MG63 (cell line): Measurements from ENCODE around the gene GSTCD. TPM values are rescaled to one million over a fixed set of nuclear protein-coding genes. Genes with fewer than 3 reads are reported as not detected.
"Not testable (repeated sequence)": the region's sequence is repeated elsewhere in the genome, so short reads cannot be mapped to it uniquely, and the experiment has no call there.

Experiments
- DNase-seq: peaks from one replicate; pipeline ENCODE4 v3.0.0-alpha.2; 2020
- H3K27me3 ChIP-seq: fragments of 250-450 bp; sonication (Bioruptor Pico); 2 replicates; pipeline ENCODE4 v1.5.1; 2020; ENCODE audit warnings: mild to moderate bottlenecking, moderate library complexity
- H3K36me3 ChIP-seq: fragments of 250-450 bp; sonication (Bioruptor Pico); 2 replicates; pipeline ENCODE4 v1.5.1; 2020; ENCODE audit warnings: mild to moderate bottlenecking, moderate library complexity
- H3K4me3 ChIP-seq: fragments of 250-450 bp; sonication (Bioruptor Pico); 2 replicates; pipeline ENCODE4 v1.5.1; 2020; ENCODE audit warnings: mild to moderate bottlenecking, moderate library complexity
- H3K9me3 ChIP-seq: fragments of 250-450 bp; sonication (Bioruptor Pico); 2 replicates; pipeline ENCODE4 v1.5.1; 2020; ENCODE audit warnings: mild to moderate bottlenecking, moderate library complexity
- total RNA-seq: library from RNA; depleted of rRNA; stranded (reverse); fragments of >200 nt; shearing (Covaris generic); gene quantifications from 2 replicates; pipeline ENCODE4 v1.2.3, GENCODE V29; 2014; ENCODE audit warnings: low replicate concordance

Gene GSTCD
- total RNA-seq, 1 experiment from 2014 or later = 10.4 TPM

DNA sequence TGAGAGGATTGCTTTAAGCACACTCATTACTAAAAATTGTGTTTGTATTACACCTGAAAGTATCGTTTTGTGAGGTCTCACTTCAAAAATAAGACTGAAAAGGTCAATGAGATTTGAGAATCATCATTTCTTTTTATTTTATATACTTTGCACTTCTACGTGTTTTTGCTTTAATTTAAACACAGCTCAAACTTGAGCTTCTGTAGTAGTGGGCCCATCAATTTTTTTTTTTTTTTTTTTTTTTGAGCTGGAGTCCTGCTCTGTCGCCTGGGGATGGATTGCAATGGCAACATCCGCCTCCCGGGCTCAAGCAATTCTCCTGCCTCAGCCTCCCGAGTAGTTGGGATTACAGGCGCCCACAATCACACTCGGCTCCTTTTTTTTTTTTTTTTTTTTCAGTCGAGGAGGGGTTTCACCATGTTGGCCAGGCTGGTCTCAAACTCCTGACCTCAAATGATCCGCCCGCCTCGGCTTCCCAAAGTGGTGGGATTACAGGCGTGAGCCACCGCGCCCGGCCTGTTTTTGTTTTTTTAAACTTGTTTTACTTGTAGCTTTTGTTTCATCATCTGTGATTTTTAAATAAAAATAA lies 1.5 kb downstream of the GSTCD start:
- H3K27me3 ChIP-seq = no peaks in the 10 kb centered on the region
- no peaks in the 10 kb centered on the region for H3K9me3 ChIP-seq
- DNase-seq = no peak
- H3K4me3 ChIP-seq = peak overlapping the region; percentile 91
- no peaks in the 10 kb centered on the region; the same call in 1 of the 2 replicates for H3K36me3 ChIP-seq

DNA sequence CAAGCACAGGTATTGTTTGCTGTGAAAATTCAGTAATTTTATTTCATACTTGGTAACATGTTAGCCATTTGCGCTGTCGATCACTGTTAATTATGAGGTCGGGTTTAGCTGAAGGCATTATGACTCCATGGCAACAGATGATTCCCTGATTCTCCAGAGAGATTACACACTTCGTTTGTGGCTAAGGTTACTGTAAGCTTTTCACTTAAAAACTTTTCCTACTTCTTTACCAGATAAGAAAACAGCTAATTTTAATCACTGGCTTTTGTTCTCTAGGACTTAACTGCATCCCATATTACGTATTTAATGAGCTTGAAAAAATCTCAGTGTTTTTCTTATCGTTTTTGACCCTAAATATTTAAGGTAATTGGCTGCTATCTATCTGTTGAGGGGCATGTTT lies 2.1 kb downstream of the GSTCD start:
- Histone ChIP-seq H3K9me3 (no peaks in the 10 kb centered on the region), H3K4me3 (peak overlapping the region; percentile 33), H3K27me3 (no peaks in the 10 kb centered on the region), H3K36me3 (no peaks in the 10 kb centered on the region; the same call in 1 of the 2 replicates)
- DNase-seq = no peak

GRCh38 chr4:105712766-105713165 lies 4.2 kb downstream of the GSTCD start:
- Histone ChIP-seq H3K4me3 (no peak overlapping the region), H3K36me3 (no peaks in the 10 kb centered on the region; the same call in 1 of the 2 replicates), H3K9me3 (no peaks in the 10 kb centered on the region), H3K27me3 (no peaks in the 10 kb centered on the region)
- no peak for DNase-seq

DNA sequence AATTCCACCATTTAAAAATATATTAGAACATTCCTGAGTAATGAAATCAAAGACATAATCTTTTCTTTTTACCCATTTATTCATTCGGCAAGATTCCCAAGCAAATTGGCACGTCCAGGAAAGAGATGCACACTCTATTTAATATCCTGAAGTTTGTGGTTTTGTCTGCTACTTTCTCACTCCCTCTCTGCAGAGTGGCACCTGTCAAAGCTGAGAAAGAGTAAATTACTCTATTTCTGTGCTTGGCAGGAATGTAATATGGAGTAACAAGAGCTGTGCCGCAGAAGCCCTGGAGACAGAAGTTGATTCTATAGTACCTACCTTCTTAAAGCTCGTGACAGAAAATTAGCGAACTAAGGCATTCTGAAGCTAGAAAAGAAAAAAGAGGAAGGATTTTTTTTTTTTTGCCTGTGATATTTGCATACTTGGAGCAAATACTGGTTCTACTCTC lies 5.5 kb downstream of the GSTCD start:
- no peaks in the 10 kb centered on the region for H3K27me3 ChIP-seq
- H3K4me3 ChIP-seq = no peak overlapping the region
- no peaks in the 10 kb centered on the region for H3K36me3 ChIP-seq
- no peaks in the 10 kb centered on the region for H3K9me3 ChIP-seq
- no peak for DNase-seq

DNA sequence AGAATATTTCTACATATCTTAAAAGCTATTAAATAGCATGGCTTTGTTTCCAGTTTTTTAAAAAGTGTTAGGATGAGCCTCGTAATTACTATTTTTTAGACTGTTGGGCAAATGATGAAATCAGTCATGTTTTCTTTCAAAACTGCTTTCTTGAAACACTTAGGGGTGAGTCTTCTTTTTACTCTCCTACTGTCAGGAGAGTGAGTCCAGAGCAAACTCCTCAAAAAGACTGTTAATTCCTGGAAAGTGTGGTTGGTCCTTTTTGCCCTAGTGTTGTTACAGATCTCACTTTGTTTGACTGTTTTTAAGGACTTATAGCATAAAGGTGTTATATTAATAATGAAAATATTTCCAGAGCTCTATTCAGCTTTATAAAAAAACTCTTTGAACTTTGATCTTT lies 6.3 kb downstream of the GSTCD start:
- H3K36me3 ChIP-seq = no peaks in the 10 kb centered on the region
- no peak overlapping the region for H3K4me3 ChIP-seq
- no peaks in the 10 kb centered on the region for H3K9me3 ChIP-seq
- no peaks in the 10 kb centered on the region for H3K27me3 ChIP-seq
- no peak for DNase-seq

DNA sequence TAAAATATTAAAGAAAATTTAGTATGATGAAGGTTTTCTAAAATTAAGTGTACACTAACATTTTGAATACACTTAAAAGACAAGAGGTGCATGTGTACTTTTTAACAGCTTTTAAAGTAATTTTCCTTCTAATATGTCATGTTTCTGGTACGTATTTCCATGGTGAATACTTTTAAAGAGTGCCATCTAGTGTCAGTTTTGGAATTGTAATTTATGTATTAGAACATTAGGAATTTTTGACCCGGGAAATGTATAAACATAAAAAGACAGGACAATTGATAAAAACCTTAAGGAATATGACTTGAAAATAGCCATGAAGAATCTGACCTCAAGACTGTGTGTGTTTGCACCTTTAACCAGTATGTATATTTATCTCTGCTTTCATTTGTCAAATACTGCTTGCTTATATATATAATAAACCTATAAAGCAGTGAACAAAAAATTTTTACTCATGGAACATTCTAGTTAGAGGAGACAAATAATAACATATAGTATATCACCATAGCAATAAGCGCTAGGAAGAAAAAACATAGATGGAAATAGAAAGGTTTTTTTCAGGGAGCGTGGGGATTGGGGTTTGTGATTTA lies 7.2 kb downstream of the GSTCD start:
- Histone ChIP-seq H3K9me3 (no peaks in the 10 kb centered on the region), H3K36me3 (no peaks in the 10 kb centered on the region; the same call in 1 of the 2 replicates)
- DNase-seq = no peak

DNA sequence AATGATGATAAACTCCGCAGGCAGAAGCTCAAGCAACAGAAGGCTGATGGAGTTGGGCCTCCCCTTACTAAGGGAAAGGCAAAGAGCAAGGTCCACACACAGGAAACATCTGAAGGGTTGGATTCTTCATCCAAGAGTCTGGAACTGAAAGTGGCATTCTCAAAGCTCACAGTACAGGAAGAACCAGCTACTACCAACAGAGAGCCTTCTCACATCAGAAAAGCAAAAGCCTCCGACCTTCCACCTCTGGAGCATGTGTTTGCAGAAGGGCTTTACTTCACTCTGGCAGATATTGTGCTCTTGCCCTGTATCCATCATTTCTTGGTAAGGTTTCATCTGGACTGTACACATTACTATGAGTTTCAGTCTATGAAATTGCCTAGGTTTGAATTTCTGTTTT lies 10.6 kb downstream of the GSTCD start:
- no peak overlapping the region for H3K4me3 ChIP-seq
- no peaks in the 10 kb centered on the region; the same call in 1 of the 2 replicates for H3K36me3 ChIP-seq
- no peaks in the 10 kb centered on the region for H3K9me3 ChIP-seq
- H3K27me3 ChIP-seq = no peaks in the 10 kb centered on the region
- no peak for DNase-seq

More for the DNA sequence above, 7.2 kb downstream of the GSTCD start:
- H3K4me3 ChIP-seq = no peak overlapping the region
- no peaks in the 10 kb centered on the region for H3K27me3 ChIP-seq

DNA sequence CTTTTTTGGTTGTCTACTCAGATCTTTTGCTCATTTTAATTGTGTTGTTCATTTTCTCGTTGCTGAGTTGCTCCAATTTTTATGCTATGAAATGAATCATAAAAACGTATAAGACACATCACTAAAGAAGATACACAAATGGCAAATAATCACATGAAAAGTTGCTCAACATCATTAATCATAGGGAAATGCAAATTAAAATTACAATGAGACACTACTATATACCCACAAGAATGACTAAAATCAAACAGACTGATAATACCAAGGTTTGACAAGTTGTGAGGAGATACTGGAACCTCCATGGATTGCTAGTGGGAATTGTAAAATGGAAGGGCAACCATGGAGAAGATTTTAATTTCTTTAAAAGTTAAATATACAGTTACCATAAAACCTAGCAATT lies 17.0 kb downstream of the GSTCD start:
- Histone ChIP-seq H3K27me3 (no peaks in the 10 kb centered on the region), H3K4me3 (no peak overlapping the region), H3K36me3 (peaks cover 6% of the 10 kb centered on the region; the same call in 1 of the 2 replicates), H3K9me3 (no peaks in the 10 kb centered on the region)
- no peak for DNase-seq

DNA sequence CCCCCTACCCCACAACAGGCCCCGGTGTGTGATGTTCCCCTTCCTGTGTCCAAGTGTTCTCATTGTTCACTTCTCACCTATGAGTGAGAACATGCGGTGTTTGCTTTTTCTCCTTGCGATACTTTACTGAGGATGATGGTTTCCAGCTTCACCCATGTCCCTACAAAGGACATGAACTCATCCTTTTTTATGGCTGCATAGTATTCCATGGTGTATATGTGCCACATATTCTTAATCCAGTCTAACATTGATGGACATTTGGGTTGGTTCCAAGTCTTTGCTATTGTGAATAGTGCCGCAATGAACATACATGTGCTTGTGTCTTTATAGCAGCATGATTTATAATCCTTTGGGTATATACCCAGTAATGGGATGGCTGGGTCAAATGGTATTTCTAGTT lies 21.3 kb downstream of the GSTCD start:
- DNase-seq, H3K9me3 ChIP-seq, H3K36me3 ChIP-seq, H3K4me3 ChIP-seq, H3K27me3 ChIP-seq: not testable (repeated sequence)

GRCh38 chr4:105735217-105735616 lies 26.6 kb downstream of the GSTCD start:
- not testable (repeated sequence) for DNase-seq, H3K9me3 ChIP-seq, H3K27me3 ChIP-seq, H3K4me3 ChIP-seq, H3K36me3 ChIP-seq

- no peaks in the 10 kb centered on the region for H3K36me3 ChIP-seq
- no peaks in the 10 kb centered on the region for H3K27me3 ChIP-seq
- DNase-seq = no peak
- 0 out of 2 replicates have a peak, but pooled peaks cover 2% of the 10 kb centered on the region for H3K9me3 ChIP-seq
- H3K4me3 ChIP-seq = no peak overlapping the region
Measured at GRCh38 chr4:105741548-105741947, 33.0 kb downstream of the GSTCD start.

GRCh38 chr4:105748222-105748621 lies 39.6 kb downstream of the GSTCD start:
- no peak overlapping the region for H3K4me3 ChIP-seq
- no peaks in the 10 kb centered on the region for H3K9me3 ChIP-seq
- no peaks in the 10 kb centered on the region for H3K27me3 ChIP-seq
- H3K36me3 ChIP-seq = no peaks in the 10 kb centered on the region
- DNase-seq = no peak

DNA sequence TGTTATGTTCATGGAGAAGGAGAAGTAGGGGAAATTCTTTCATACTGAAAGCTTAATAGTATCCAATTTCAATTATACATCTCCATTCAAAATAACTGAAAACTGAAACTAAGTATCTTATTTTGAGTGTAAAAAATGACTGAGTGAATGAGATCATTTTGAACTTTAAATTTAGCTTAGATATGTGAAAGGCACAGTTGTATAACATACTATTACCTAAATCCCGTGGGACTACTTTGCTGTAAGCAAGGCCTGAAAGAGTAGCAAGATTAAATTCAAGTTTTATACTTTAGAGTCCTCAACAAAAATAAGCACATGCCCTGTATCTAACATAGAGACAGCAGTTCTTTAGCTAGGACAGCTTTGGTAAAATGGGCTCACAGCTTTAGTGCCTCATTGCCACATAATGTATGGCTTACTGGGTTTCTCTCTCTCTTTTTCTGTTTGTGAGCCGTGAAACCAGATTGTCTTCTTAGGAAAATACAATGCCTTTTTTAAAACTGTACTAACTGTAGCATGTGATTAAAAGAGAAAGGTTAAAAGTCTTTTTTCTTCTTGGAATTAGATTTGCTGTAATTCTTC lies 43.2 kb downstream of the GSTCD start:
- Histone ChIP-seq H3K4me3 (no peak overlapping the region), H3K36me3 (no peaks in the 10 kb centered on the region), H3K9me3 (no peaks in the 10 kb centered on the region), H3K27me3 (no peaks in the 10 kb centered on the region)
- no peak for DNase-seq

GRCh38 chr4:105753361-105753760 lies 44.8 kb downstream of the GSTCD start:
- no peaks in the 10 kb centered on the region for H3K36me3 ChIP-seq
- H3K9me3 ChIP-seq = no peaks in the 10 kb centered on the region
- no peak for DNase-seq

GRCh38 chr4:105755375-105755774 lies 46.8 kb downstream of the GSTCD start:
- Histone ChIP-seq H3K4me3 (no peak overlapping the region), H3K9me3 (no peaks in the 10 kb centered on the region), H3K36me3 (no peaks in the 10 kb centered on the region), H3K27me3 (no peaks in the 10 kb centered on the region)
- DNase-seq = no peak

More at GRCh38 chr4:105753361-105753760, 44.8 kb downstream of the GSTCD start:
- no peak overlapping the region for H3K4me3 ChIP-seq
- no peaks in the 10 kb centered on the region for H3K27me3 ChIP-seq

DNA sequence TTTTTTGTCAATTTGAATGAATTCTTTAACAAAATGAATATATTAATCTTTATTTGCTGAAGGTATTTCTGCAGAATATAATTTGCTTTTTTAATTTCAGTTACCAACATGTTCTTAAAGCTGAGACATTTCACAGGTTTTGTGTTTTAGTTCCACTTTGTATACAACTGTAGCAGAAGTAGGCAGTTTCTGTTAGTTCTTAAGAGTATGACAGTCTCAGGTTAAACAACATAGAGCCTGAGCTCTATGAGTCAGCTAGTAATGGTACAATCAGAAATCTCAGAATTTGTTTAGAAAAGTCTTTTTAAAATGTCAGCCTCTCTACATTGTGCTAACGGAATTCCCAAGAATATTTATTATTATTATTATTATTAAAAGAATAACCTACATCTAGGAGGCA lies 50.4 kb downstream of the GSTCD start:
- no peak overlapping the region for H3K4me3 ChIP-seq
- H3K27me3 ChIP-seq = no peaks in the 10 kb centered on the region
- DNase-seq = no peak
- no peaks in the 10 kb centered on the region for H3K9me3 ChIP-seq
- H3K36me3 ChIP-seq = no peaks in the 10 kb centered on the region

DNA sequence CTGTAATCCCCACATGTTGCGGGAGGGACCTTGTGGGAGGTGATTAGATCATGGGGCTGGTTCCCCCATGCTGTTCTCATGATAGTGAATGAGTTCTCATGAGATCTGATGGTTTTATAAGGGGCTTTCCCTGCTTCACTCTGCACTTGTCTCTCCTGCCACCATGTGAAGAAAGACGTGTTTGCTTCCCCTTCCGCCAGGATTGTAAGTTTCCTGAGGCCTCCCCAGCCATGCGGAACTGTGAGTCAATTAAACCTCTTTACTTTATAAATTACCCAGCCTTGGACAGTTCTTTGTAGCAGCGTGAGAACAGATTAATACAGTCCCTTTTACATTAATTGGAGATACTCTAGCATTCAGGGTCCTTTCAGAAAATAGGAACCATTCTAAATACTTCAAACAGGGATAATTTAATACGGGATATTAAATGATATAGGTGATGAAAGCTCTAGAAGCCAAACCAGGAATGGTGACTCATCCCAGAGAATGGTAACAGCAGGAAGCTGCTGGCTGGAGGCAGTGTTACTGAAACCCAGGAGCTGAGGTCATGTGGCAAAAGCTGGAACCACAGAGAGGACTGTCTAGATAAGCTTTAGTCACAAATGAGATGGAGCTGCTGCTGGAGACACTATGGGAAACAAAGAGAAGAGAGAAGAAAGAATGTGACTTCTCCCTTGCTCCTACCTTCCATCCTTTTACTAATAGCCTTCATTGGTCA lies 57.3 kb downstream of the GSTCD start:
- H3K9me3 ChIP-seq = no peaks in the 10 kb centered on the region
- no peak overlapping the region for H3K4me3 ChIP-seq
- DNase-seq = peak; percentile 69
- no peaks in the 10 kb centered on the region for H3K27me3 ChIP-seq
- H3K36me3 ChIP-seq = no peaks in the 10 kb centered on the region
